Measurements from ENCODE around the gene NINJ2.

NINJ2 gene

GRCh38 chr12:552466-552865 lies 110.8 kb downstream of the NINJ2 start:
- TF ChIP-seq TEAD4 (IDR thresholded peaks at IDR 0.05) (no peak), TCF12 (IDR thresholded peaks at IDR 0.05; ENCODE audit: low read depth) (no peak), EP300 (IDR thresholded peaks at IDR 0.05; ENCODE audit: borderline replicate concordance) (no peak), USF1 (IDR thresholded peaks at IDR 0.05) (peak; percentile 67), CREB1 (IDR thresholded peaks at IDR 0.05; ENCODE audit: low read depth) (no peak), MAX (IDR thresholded peaks at IDR 0.05) (peak; percentile 47; the same call in 1 of the 2 replicates)

GRCh38 chr12:550473-551260 lies 112.6 kb downstream of the NINJ2 start:
- TF ChIP-seq CREB1 (IDR thresholded peaks at IDR 0.05; ENCODE audit: low read depth) = no peak
- no peak for TF ChIP-seq EGR1 (IDR thresholded peaks at IDR 0.05)
- TF ChIP-seq NFIC (IDR thresholded peaks at IDR 0.05) = no peak
- TF ChIP-seq FOXM1 (IDR thresholded peaks at IDR 0.05; ENCODE audit: borderline replicate concordance, low read depth) = no peak
- TF ChIP-seq YY1 (IDR thresholded peaks at IDR 0.05; ENCODE audit: low read depth) = no peak
- no peak for TF ChIP-seq USF1 (IDR thresholded peaks at IDR 0.05)
- TF ChIP-seq RAD21 (IDR thresholded peaks at IDR 0.05; ENCODE audit: low read depth) = no peak
- no peak for TF ChIP-seq MAX (IDR thresholded peaks at IDR 0.05)
- TF ChIP-seq CEBPB (IDR thresholded peaks at IDR 0.05) = no peak
- TF ChIP-seq REST (IDR thresholded peaks at IDR 0.05; ENCODE audit: low read depth) = no peak
- no peak for TF ChIP-seq TCF12 (IDR thresholded peaks at IDR 0.05; ENCODE audit: low read depth)
- TF ChIP-seq TEAD4 (IDR thresholded peaks at IDR 0.05) = no peak
- no peak for TF ChIP-seq TAF1 (IDR thresholded peaks at IDR 0.05; ENCODE audit: low read depth)
- no peak for TF ChIP-seq ZBTB7A (IDR thresholded peaks at IDR 0.05; ENCODE audit: low read depth)

GRCh38 chr12:549476-550082 lies 113.7 kb downstream of the NINJ2 start:
- TF ChIP-seq CEBPB (IDR thresholded peaks at IDR 0.05) = no peak
- no peak for TF ChIP-seq TAF1 (IDR thresholded peaks at IDR 0.05; ENCODE audit: low read depth)
- TF ChIP-seq USF1 (IDR thresholded peaks at IDR 0.05) = no peak
- TF ChIP-seq CREB1 (IDR thresholded peaks at IDR 0.05; ENCODE audit: low read depth) = no peak
- no peak for TF ChIP-seq REST (IDR thresholded peaks at IDR 0.05; ENCODE audit: low read depth)
- no peak for TF ChIP-seq NFIC (IDR thresholded peaks at IDR 0.05)
- no peak for TF ChIP-seq EP300 (IDR thresholded peaks at IDR 0.05; ENCODE audit: borderline replicate concordance)
- no peak for TF ChIP-seq EGR1 (IDR thresholded peaks at IDR 0.05)
- TF ChIP-seq YY1 (IDR thresholded peaks at IDR 0.05; ENCODE audit: low read depth) = no peak
- no peak for TF ChIP-seq RAD21 (IDR thresholded peaks at IDR 0.05; ENCODE audit: low read depth)
- no peak for TF ChIP-seq TEAD4 (IDR thresholded peaks at IDR 0.05)
- TF ChIP-seq MAX (IDR thresholded peaks at IDR 0.05) = no peak
- no peak for TF ChIP-seq TCF12 (IDR thresholded peaks at IDR 0.05; ENCODE audit: low read depth)
- TF ChIP-seq FOXM1 (IDR thresholded peaks at IDR 0.05; ENCODE audit: borderline replicate concordance, low read depth) = no peak
- no peak for TF ChIP-seq ZBTB7A (IDR thresholded peaks at IDR 0.05; ENCODE audit: low read depth)

- TF ChIP-seq TCF12 (IDR thresholded peaks at IDR 0.05; ENCODE audit: low read depth) (no peak), NFIC (IDR thresholded peaks at IDR 0.05) (no peak), ZBTB7A (IDR thresholded peaks at IDR 0.05; ENCODE audit: low read depth) (no peak), CEBPB (IDR thresholded peaks at IDR 0.05) (no peak), USF1 (IDR thresholded peaks at IDR 0.05) (no peak), REST (IDR thresholded peaks at IDR 0.05; ENCODE audit: low read depth) (no peak), EP300 (IDR thresholded peaks at IDR 0.05; ENCODE audit: borderline replicate concordance) (no peak), EGR1 (IDR thresholded peaks at IDR 0.05) (no peak), TAF1 (IDR thresholded peaks at IDR 0.05; ENCODE audit: low read depth) (no peak), TEAD4 (IDR thresholded peaks at IDR 0.05) (no peak), RAD21 (IDR thresholded peaks at IDR 0.05; ENCODE audit: low read depth) (no peak), FOXM1 (IDR thresholded peaks at IDR 0.05; ENCODE audit: borderline replicate concordance, low read depth) (no peak), YY1 (IDR thresholded peaks at IDR 0.05; ENCODE audit: low read depth) (no peak), CREB1 (IDR thresholded peaks at IDR 0.05; ENCODE audit: low read depth) (no peak), MAX (IDR thresholded peaks at IDR 0.05) (no peak)
Observed at GRCh38 chr12:547883-548470, 115.3 kb downstream of the NINJ2 start.

Data from Ishikawa (cell line).